ENCODE results near the gene ARHGEF11. TPM values are rescaled to one million over a fixed set of nuclear protein-coding genes. Genes with fewer than 3 reads are reported as not detected.

Gene ARHGEF11
- total RNA-seq, 4 donors from 2014 or later = 36.5 to 54.2 (median 41.2) TPM

- 82% methylated on average over 4 of the region's 4 CpGs for WGBS
- peaks cover 20 to 67% (median 44%) of the 10 kb centered on the region in 4 donors for H3K4me1 ChIP-seq
- no peak for DNase-seq (ENCODE audit: extremely low spot score)
- H3K27ac ChIP-seq (replicated peaks in 1 of 4) = no peak overlapping the region
- no peaks in the 10 kb centered on the region for H3K27me3 ChIP-seq
- H3K4me3 ChIP-seq = no peak overlapping the region
- intact Hi-C loops (cut with DNase I) = loop anchor here (10.0 kb wide), 1 partner anchor 60 kb away; no protein-coding TSS in a partner anchor
- H3K36me3 ChIP-seq = no peaks in the 10 kb centered on the region
- no peak for TF ChIP-seq EP300 (IDR thresholded peaks at IDR 0.05)
- TF ChIP-seq CTCF (IDR thresholded peaks at IDR 0.05) = no peak
- TF ChIP-seq POLR2A (IDR thresholded peaks at IDR 0.05; ENCODE audit: low read depth) = no peak
- TF ChIP-seq POLR2AphosphoS5 (IDR thresholded peaks at IDR 0.05) = no peak
- H3K9me3 ChIP-seq = no peaks in the 10 kb centered on the region
Measured at GRCh38 chr1:157004327-157004726, 41.2 kb downstream of the ARHGEF11 start.

- H3K9me3 ChIP-seq = no peaks in the 10 kb centered on the region
- no peaks in the 10 kb centered on the region for H3K27me3 ChIP-seq
- intact Hi-C loops (cut with DNase I) = loop anchor here (10.0 kb wide), 1 partner anchor 63 kb away; no protein-coding TSS in a partner anchor
- H3K4me1 ChIP-seq = peaks cover 8 to 41% (median 16%) of the 10 kb centered on the region in 4 donors
- no peak for DNase-seq (ENCODE audit: extremely low spot score)
- H3K27ac ChIP-seq (replicated peaks in 1 of 4) = no peak overlapping the region
- no peaks in the 10 kb centered on the region for H3K36me3 ChIP-seq
- TF ChIP-seq CTCF (IDR thresholded peaks at IDR 0.05) = no peak
- no peak for TF ChIP-seq EP300 (IDR thresholded peaks at IDR 0.05)
- no peak for TF ChIP-seq POLR2A (IDR thresholded peaks at IDR 0.05; ENCODE audit: low read depth)
- no peak for TF ChIP-seq POLR2AphosphoS5 (IDR thresholded peaks at IDR 0.05)
- WGBS = 50% methylated on average over 1 of the region's 1 CpG
- H3K4me3 ChIP-seq = no peak overlapping the region
Measured at GRCh38 chr1:157001304-157001703, 44.2 kb downstream of the ARHGEF11 start.

- 97% methylated on average over 5 of the region's 5 CpGs for WGBS
Measured at GRCh38 chr1:157000686-157001085, 44.9 kb downstream of the ARHGEF11 start.

GRCh38 chr1:156999596-157000320 lies 45.8 kb downstream of the ARHGEF11 start:
- H3K4me1 ChIP-seq = peaks cover 3 to 32% (median 10%) of the 10 kb centered on the region in 4 donors
- intact Hi-C loops (cut with DNase I) = loop anchor here (10.0 kb wide), 1 partner anchor 65 kb away; no protein-coding TSS in a partner anchor
- TF ChIP-seq POLR2AphosphoS5 (IDR thresholded peaks at IDR 0.05) = no peak
- TF ChIP-seq CTCF (IDR thresholded peaks at IDR 0.05) = no peak
- TF ChIP-seq EP300 (IDR thresholded peaks at IDR 0.05) = no peak
- WGBS = 77% methylated on average over 9 of the region's 9 CpGs
- no peaks in the 10 kb centered on the region for H3K36me3 ChIP-seq
- DNase-seq (ENCODE audit: extremely low spot score) = no peak
- no peak overlapping the region for H3K27ac ChIP-seq (replicated peaks in 1 of 4)
- no peaks in the 10 kb centered on the region for H3K27me3 ChIP-seq
- no peak overlapping the region for H3K4me3 ChIP-seq
- H3K9me3 ChIP-seq = no peaks in the 10 kb centered on the region

More at GRCh38 chr1:157000686-157001085, 44.9 kb downstream of the ARHGEF11 start:
- DNase-seq (ENCODE audit: extremely low spot score) = no peak
- Histone ChIP-seq H3K9me3 (no peaks in the 10 kb centered on the region), H3K4me3 (no peak overlapping the region), H3K4me1 (peaks cover 8 to 39% (median 16%) of the 10 kb centered on the region in 4 donors), H3K36me3 (no peaks in the 10 kb centered on the region), H3K27ac (replicated peaks in 1 of 4) (no peak overlapping the region), H3K27me3 (no peaks in the 10 kb centered on the region)
- intact Hi-C loops (cut with DNase I) = loop anchor here (10.0 kb wide), 1 partner anchor 64 kb away; no protein-coding TSS in a partner anchor
- TF ChIP-seq CTCF (IDR thresholded peaks at IDR 0.05) (no peak), POLR2AphosphoS5 (IDR thresholded peaks at IDR 0.05) (no peak), EP300 (IDR thresholded peaks at IDR 0.05) (no peak), POLR2A (IDR thresholded peaks at IDR 0.05; ENCODE audit: low read depth) (no peak)
